ENCODE data around the gene PLXNA3.
"Not testable (repeated sequence)": the region's sequence is repeated elsewhere in the genome, so short reads cannot be mapped to it uniquely, and the experiment has no call there.

PLXNA3 gene

GRCh38 chrX:154486396-154487207 is 28.5 kb downstream of the PLXNA3 start, which contains the start of gene UBL4A:
Gene UBL4A, minus strand, starts transcription at chrX:154486615. Its CDS starts 31 bp downstream, at chrX:154486584.
- Mint-ChIP-seq H3K36me3 (peaks cover 15% of the 10 kb centered on the region), H3K27ac (peak within 1 kb of the TSS; percentile 85), H3K4me3 (peak within 1 kb of the TSS; percentile 76), H3K9me3 (no peaks in the 10 kb centered on the region), H3K27me3 (no peaks in the 10 kb centered on the region), H3K4me1 (peaks cover 40% of the 10 kb centered on the region)
- DNase-seq: peak; percentile 68
- CTCF ChIA-PET: interaction anchor here (0.7 to 1.4 kb wide), 3 partner anchors 27 to 114 kb away, joined by 3 read pairs; no protein-coding TSS in a partner anchor

GRCh38 chrX:154487518-154488290 is 29.6 kb downstream of the PLXNA3 start:
- CTCF ChIA-PET: interaction anchor here (0.6 to 1.4 kb wide), 2 partner anchors 44 to 115 kb away, joined by 3 read pairs; no protein-coding TSS in a partner anchor
- Mint-ChIP-seq H3K4me3 (peak overlapping the region; percentile 76), H3K4me1 (peaks cover 36% of the 10 kb centered on the region), H3K27ac (peak overlapping the region; percentile 72), H3K27me3 (no peaks in the 10 kb centered on the region), H3K9me3 (no peaks in the 10 kb centered on the region), H3K36me3 (peaks cover 11% of the 10 kb centered on the region)
- DNase-seq: no peak

- H3K27ac Mint-ChIP-seq: peak overlapping the region; percentile 72
- H3K4me1 Mint-ChIP-seq: peaks cover 33% of the 10 kb centered on the region
- CTCF ChIA-PET: interaction anchor here (0.6 to 1.1 kb wide), 2 partner anchors 39 to 43 kb away, joined by 3 to 4 read pairs; no protein-coding TSS in a partner anchor
These were observed 30.4 kb downstream of the PLXNA3 start for GRCh38 chrX:154488336-154489075.

GRCh38 chrX:154489182-154489581 is 31.1 kb downstream of the PLXNA3 start:
- no peak for DNase-seq
- CTCF ChIA-PET: interaction anchor here (0.7 to 1.1 kb wide), 2 partner anchors 38 to 115 kb away, joined by 3 to 4 read pairs; partner anchors contain the start of gene FLNA
- H3K27me3 Mint-ChIP-seq: no peaks in the 10 kb centered on the region
- peaks cover 7% of the 10 kb centered on the region for H3K36me3 Mint-ChIP-seq
- peak overlapping the region; percentile 90 for H3K27ac Mint-ChIP-seq
- no peaks in the 10 kb centered on the region for H3K9me3 Mint-ChIP-seq
- peak overlapping the region; percentile 86 for H3K4me3 Mint-ChIP-seq
- peaks cover 31% of the 10 kb centered on the region for H3K4me1 Mint-ChIP-seq

More at GRCh38 chrX:154488336-154489075, 30.4 kb downstream of the PLXNA3 start:
- H3K36me3 Mint-ChIP-seq: peaks cover 8% of the 10 kb centered on the region
- no peaks in the 10 kb centered on the region for H3K27me3 Mint-ChIP-seq
- peak overlapping the region; percentile 86 for H3K4me3 Mint-ChIP-seq
- DNase-seq: no peak
- no peaks in the 10 kb centered on the region for H3K9me3 Mint-ChIP-seq

- peak overlapping the region; percentile 90 for H3K27ac Mint-ChIP-seq
- DNase-seq: peak; percentile 55
- CTCF ChIA-PET: interaction anchor here (0.7 to 1.1 kb wide), 3 partner anchors 38 to 116 kb away, joined by 3 to 4 read pairs (median 4); partner anchors contain the start of gene FLNA
- H3K4me3 Mint-ChIP-seq: peak overlapping the region; percentile 86
- no peaks in the 10 kb centered on the region for H3K27me3 Mint-ChIP-seq
- peaks cover 27% of the 10 kb centered on the region for H3K4me1 Mint-ChIP-seq
- no peaks in the 10 kb centered on the region for H3K9me3 Mint-ChIP-seq
- H3K36me3 Mint-ChIP-seq: peaks cover 7% of the 10 kb centered on the region
These were observed 31.9 kb downstream of the PLXNA3 start for GRCh38 chrX:154490021-154490413.

GRCh38 chrX:154490414-154491083 is 32.5 kb downstream of the PLXNA3 start, which contains the start of gene SLC10A3:
Gene SLC10A3, minus strand, starts transcription at chrX:154490629. Its CDS starts 1,689 bp downstream, at chrX:154488940.
- H3K27me3 Mint-ChIP-seq: no peaks in the 10 kb centered on the region
- H3K27ac Mint-ChIP-seq: peak within 1 kb of the TSS; percentile 97
- DNase-seq: peak; percentile 92
- CTCF ChIA-PET: interaction anchor here (0.8 kb wide), 1 partner anchor 117 kb away, joined by 4 read pairs; the partner anchor contains the start of gene FLNA
- H3K4me1 Mint-ChIP-seq: peaks cover 27% of the 10 kb centered on the region
- peak within 1 kb of the TSS; percentile 86 for H3K4me3 Mint-ChIP-seq
- peaks cover 7% of the 10 kb centered on the region for H3K36me3 Mint-ChIP-seq
- no peaks in the 10 kb centered on the region for H3K9me3 Mint-ChIP-seq

GRCh38 chrX:154494715-154495114 is 36.6 kb downstream of the PLXNA3 start:
- H3K36me3 Mint-ChIP-seq: no peaks in the 10 kb centered on the region
- peaks cover 5% of the 10 kb centered on the region for H3K4me1 Mint-ChIP-seq
- H3K27ac Mint-ChIP-seq: no peak overlapping the region
- no peaks in the 10 kb centered on the region for H3K9me3 Mint-ChIP-seq
- no peak for DNase-seq
- CTCF ChIA-PET: no interaction called here
- H3K27me3 Mint-ChIP-seq: no peaks in the 10 kb centered on the region
- no peak overlapping the region for H3K4me3 Mint-ChIP-seq

- Mint-ChIP-seq H3K9me3 (no peaks in the 10 kb centered on the region), H3K4me1 (peaks cover 5% of the 10 kb centered on the region), H3K27ac (no peak overlapping the region), H3K27me3 (no peaks in the 10 kb centered on the region), H3K36me3 (no peaks in the 10 kb centered on the region), H3K4me3 (no peak overlapping the region)
- CTCF ChIA-PET: no interaction called here
- DNase-seq: no peak
These were observed 37.4 kb downstream of the PLXNA3 start for GRCh38 chrX:154495472-154495922.

- H3K27me3 Mint-ChIP-seq, H3K4me3 Mint-ChIP-seq, H3K27ac Mint-ChIP-seq, H3K9me3 Mint-ChIP-seq, CTCF ChIA-PET, DNase-seq, H3K36me3 Mint-ChIP-seq, H3K4me1 Mint-ChIP-seq: not testable (repeated sequence)
These were observed 38.6 kb downstream of the PLXNA3 start for GRCh38 chrX:154496591-154497137.

- H3K27ac Mint-ChIP-seq, H3K4me3 Mint-ChIP-seq, H3K36me3 Mint-ChIP-seq, DNase-seq, H3K27me3 Mint-ChIP-seq, CTCF ChIA-PET, H3K4me1 Mint-ChIP-seq, H3K9me3 Mint-ChIP-seq: not testable (repeated sequence)
These were observed 43.3 kb downstream of the PLXNA3 start for GRCh38 chrX:154501423-154501822.

GRCh38 chrX:154502098-154502497 is 44.0 kb downstream of the PLXNA3 start:
- no peak for DNase-seq
- peaks cover 5% of the 10 kb centered on the region for H3K36me3 Mint-ChIP-seq
- no peaks in the 10 kb centered on the region for H3K9me3 Mint-ChIP-seq
- no peak overlapping the region for H3K27ac Mint-ChIP-seq
- CTCF ChIA-PET: no interaction called here
- no peaks in the 10 kb centered on the region for H3K4me1 Mint-ChIP-seq
- H3K4me3 Mint-ChIP-seq: no peak overlapping the region
- no peaks in the 10 kb centered on the region for H3K27me3 Mint-ChIP-seq

- no peaks in the 10 kb centered on the region for H3K27me3 Mint-ChIP-seq
- H3K36me3 Mint-ChIP-seq: peaks cover 5% of the 10 kb centered on the region
- no peaks in the 10 kb centered on the region for H3K4me1 Mint-ChIP-seq
- H3K9me3 Mint-ChIP-seq: no peaks in the 10 kb centered on the region
- H3K4me3 Mint-ChIP-seq: no peak overlapping the region
- CTCF ChIA-PET: no interaction called here
- DNase-seq: no peak
- no peak overlapping the region for H3K27ac Mint-ChIP-seq
These were observed 44.9 kb downstream of the PLXNA3 start for GRCh38 chrX:154502989-154503388.

GRCh38 chrX:154505734-154506133 is 47.7 kb downstream of the PLXNA3 start:
- Mint-ChIP-seq H3K4me3 (no peak overlapping the region), H3K36me3 (peaks cover 23% of the 10 kb centered on the region), H3K9me3 (peaks cover 8% of the 10 kb centered on the region), H3K27ac (no peak overlapping the region), H3K4me1 (peaks cover 13% of the 10 kb centered on the region), H3K27me3 (no peaks in the 10 kb centered on the region)
- CTCF ChIA-PET: no interaction called here
- DNase-seq: no peak

All from activated naive CD4-positive, alpha-beta T cell treated with anti-CD3 and anti-CD28 coated beads, Interleukin-2, amount 10 ng/mL, durations not matched to agents 7 days and 5 days (primary cell).